ENCODE data around the gene CAPS2. TPM values are rescaled to one million over a fixed set of nuclear protein-coding genes. Genes with fewer than 3 reads are reported as not detected.

CAPS2 gene
- total and polyA plus RNA-seq, 2 donors (not counting 3 experiments of a cell fraction or from before 2014, with no cell fraction given): 0.61 to 1.7 TPM

- no peaks in the 10 kb centered on the region for H3K9me3 ChIP-seq (replicated peaks; ENCODE audit: control insufficient read depth, insufficient read depth, low read length)
- no peak overlapping the region for H3K9ac ChIP-seq (replicated peaks; ENCODE audit: extremely low read depth, insufficient read depth, low read length)
- no peak overlapping the region for H3K27ac ChIP-seq (ENCODE audit: insufficient read depth, low read depth, low read length)
- H3K4me3 ChIP-seq (replicated peaks in 1 of 3; ENCODE audit: insufficient read depth in 1 of 3, low read depth in 1 of 3, low read length in 3 of 3): no peak overlapping the region
- POLR2A ChIA-PET: no interaction called here
- FAIRE-seq (no peak), DNase-seq (ENCODE audit: low read depth, low spot score) (no peak)
- no peak overlapping the region for H2AFZ ChIP-seq (ENCODE audit: low read depth, low read length)
- no peaks in the 10 kb centered on the region for H3K9me1 ChIP-seq (replicated peaks; ENCODE audit: control insufficient read depth, extremely low read depth, insufficient read depth, low read length)
- no peaks in the 10 kb centered on the region for H3K4me1 ChIP-seq (ENCODE audit: control insufficient read depth, extremely low read depth, insufficient read depth, low read length)
- no peaks in the 10 kb centered on the region for H4K20me1 ChIP-seq (replicated peaks; ENCODE audit: control insufficient read depth, extremely low read depth, insufficient read depth, low read length)
- no peaks in the 10 kb centered on the region for H3K36me3 ChIP-seq (ENCODE audit: control insufficient read depth in 2 of 2, extremely low read depth in 1 of 2, insufficient read depth in 2 of 2, low read length in 2 of 2)
- dilution Hi-C loops (cut with MboI; ENCODE audit: extremely low pct_ligation_motif_present, low sequenced_read_pairs) (no loop called here), intact Hi-C loops (cut with micrococcal nuclease) (no loop called here)
- CTCF ChIA-PET: interaction anchor here (1.4 kb wide), 1 partner anchor 8 kb away, joined by 3 read pairs; no protein-coding TSS in a partner anchor
- TF ChIP-seq POLR2A (IDR thresholded peaks at IDR 0.05; ENCODE audit: low read depth, low read length) (no peak), JUN (IDR thresholded peaks at IDR 0.05; ENCODE audit: borderline replicate concordance, insufficient read depth, insufficient read length, low read depth) (no peak), MAX (IDR thresholded peaks at IDR 0.05; ENCODE audit: insufficient read depth, insufficient read length) (no peak), FOS (IDR thresholded peaks at IDR 0.05; ENCODE audit: borderline replicate concordance, insufficient read depth, low read length) (no peak), GATA2 (IDR thresholded peaks at IDR 0.05; ENCODE audit: insufficient read depth, insufficient read length, low read depth, low read length) (no peak), EZH2 (IDR thresholded peaks at IDR 0.05; ENCODE audit: borderline replicate concordance, low read depth, low read length, severe bottlenecking) (no peak), MYC (IDR thresholded peaks at IDR 0.05; ENCODE audit: low read depth, low read length) (no peak), CTCF (IDR thresholded peaks at IDR 0.05; ENCODE audit: extremely low read depth in 1 of 2, insufficient read depth in 1 of 2, low read depth in 1 of 2, low read length in 2 of 2) (no peak), POLR2AphosphoS5 (IDR thresholded peaks at IDR 0.05; ENCODE audit: insufficient read depth, low read depth, low read length) (no peak)
- H3K4me2 ChIP-seq (ENCODE audit: insufficient read depth, low read length): no peak overlapping the region
- no peaks in the 10 kb centered on the region for H3K27me3 ChIP-seq (ENCODE audit: control insufficient read depth in 2 of 2, insufficient read depth in 2 of 2, low read length in 2 of 2)
- H3K79me2 ChIP-seq (ENCODE audit: control insufficient read depth, insufficient read depth, low read length): no peaks in the 10 kb centered on the region
- BruUV-seq (replicated peaks): no TSS peak
These were observed 90.1 kb downstream of the CAPS2 start for GRCh38 chr12:75239987-75240386.
